ENCODE data around the gene RTL5. TPM values are rescaled to one million over a fixed set of nuclear protein-coding genes. Genes with fewer than 3 reads are reported as not detected.

Gene RTL5
- total RNA-seq, 1 donor from 2014 or later = 2.4 TPM

- DNase-seq = no peak
- no peak for ATAC-seq (ENCODE audit: poor library complexity)
- intact Hi-C loops (cut with DNase I) = no loop called here
Observed at GRCh38 chrX:72088761-72089160, 43.0 kb downstream of the RTL5 start.

DNA sequence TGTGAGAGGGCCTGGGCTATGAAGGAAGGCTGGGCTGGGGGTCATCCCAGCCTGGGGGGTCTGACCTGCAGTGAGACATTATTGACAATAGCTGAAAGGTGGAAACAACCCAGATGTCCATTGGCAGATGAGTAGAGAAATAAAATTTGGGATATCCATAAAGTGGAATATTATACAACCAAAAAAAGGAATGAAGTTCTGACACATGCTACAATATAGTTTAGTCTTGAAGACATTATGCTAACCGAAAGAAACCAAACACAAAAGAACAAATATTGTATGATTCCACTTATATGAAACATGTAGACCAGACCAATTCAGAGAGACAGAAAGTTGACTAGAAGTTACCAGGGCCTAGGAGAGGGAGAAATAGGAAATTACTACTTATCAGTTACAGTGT, 44.7 kb downstream of the RTL5 start:
- DNase-seq (no peak), ATAC-seq (ENCODE audit: poor library complexity) (no peak)
- intact Hi-C loops (cut with DNase I) = no loop called here

GRCh38 chrX:72084114-72084513, 47.6 kb downstream of the RTL5 start:
- intact Hi-C loops (cut with DNase I) = no loop called here

GRCh38 chrX:72083291-72083690, 48.4 kb downstream of the RTL5 start:
- ATAC-seq (ENCODE audit: poor library complexity) = no peak
- intact Hi-C loops (cut with DNase I) = no loop called here

More at GRCh38 chrX:72084114-72084513, 47.6 kb downstream of the RTL5 start:
- ATAC-seq (ENCODE audit: poor library complexity) (no peak), DNase-seq (no peak)

GRCh38 chrX:72081605-72082320, 50.0 kb downstream of the RTL5 start:
- intact Hi-C loops (cut with DNase I) = no loop called here
- ATAC-seq (ENCODE audit: poor library complexity) = no peak

More at GRCh38 chrX:72083291-72083690, 48.4 kb downstream of the RTL5 start:
- no peak for DNase-seq

GRCh38 chrX:72080800-72081199, 50.9 kb downstream of the RTL5 start:
- intact Hi-C loops (cut with DNase I) = no loop called here
- no peak for ATAC-seq (ENCODE audit: poor library complexity)
- no peak for DNase-seq

More at GRCh38 chrX:72081605-72082320, 50.0 kb downstream of the RTL5 start:
- no peak for DNase-seq

DNA sequence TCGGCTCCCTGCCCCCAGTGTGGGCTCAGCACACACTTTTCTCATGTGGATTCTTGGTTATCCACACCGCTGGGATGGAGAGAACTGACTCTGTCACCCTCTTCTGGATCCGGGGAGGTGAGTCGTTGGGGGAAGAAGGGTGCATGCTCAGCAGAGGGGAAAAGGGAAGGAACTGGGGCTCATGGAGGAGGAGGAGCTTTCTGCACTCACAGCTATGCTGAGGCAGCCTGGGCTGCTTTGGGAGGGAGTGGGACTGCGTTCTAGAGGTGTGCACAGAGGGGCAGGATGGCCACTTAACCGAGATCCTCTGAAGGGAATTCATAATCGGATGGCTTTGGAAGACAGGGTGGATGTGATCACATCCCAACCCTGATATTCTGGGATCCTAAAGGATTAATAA, 51.6 kb downstream of the RTL5 start:
- ATAC-seq (ENCODE audit: poor library complexity) = peak; percentile 49
- intact Hi-C loops (cut with DNase I) = no loop called here
- DNase-seq = no peak

DNA sequence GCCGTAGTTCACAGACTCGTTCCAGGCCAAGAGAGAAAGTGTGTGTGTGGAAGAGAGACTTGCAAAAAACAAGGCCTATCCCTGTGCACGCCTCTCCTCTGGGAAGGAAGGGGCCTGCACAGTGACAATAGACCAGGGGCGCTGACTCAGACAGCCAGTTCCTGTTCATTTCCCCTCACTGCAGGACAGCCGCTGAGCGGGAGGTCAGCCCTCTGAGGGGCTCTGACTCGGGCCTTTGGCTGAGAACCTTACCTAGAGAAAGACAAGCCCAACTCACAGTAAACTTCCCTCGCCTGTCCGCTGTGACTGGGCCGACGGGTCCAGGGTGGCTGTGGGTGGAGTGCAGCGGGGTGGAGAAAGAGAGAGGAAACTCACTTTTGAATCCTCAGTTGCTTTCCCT, 52.1 kb downstream of the RTL5 start:
- intact Hi-C loops (cut with DNase I) = no loop called here
- peak; percentile 71 for ATAC-seq (ENCODE audit: poor library complexity)
- DNase-seq = peak; percentile 47

DNA sequence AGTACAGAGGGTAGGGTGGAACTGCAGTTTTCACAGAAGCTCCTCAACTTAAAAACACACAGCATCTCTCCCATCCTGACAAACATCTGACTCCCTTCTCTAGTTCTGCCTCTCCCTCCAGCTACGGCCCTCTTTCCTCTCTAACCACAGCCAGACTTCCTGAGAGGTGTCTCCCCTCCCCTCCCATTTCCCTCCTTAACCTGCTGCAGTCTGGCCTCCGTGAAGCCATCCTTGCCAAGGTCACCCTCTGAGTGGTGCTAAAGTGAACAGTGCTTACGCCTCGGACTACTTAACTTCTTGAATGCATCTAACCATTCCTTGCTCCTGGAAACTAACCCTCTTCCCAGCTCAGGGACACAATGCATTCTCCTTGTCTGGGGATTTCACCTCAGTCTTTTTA, 53.3 kb downstream of the RTL5 start:
- no peak for DNase-seq
- no peak for ATAC-seq (ENCODE audit: poor library complexity)
- intact Hi-C loops (cut with DNase I) = no loop called here

Other genes starting within 250 kb of the RTL5 start
- 4.7 TPM for gene NHSL2, start 221.1 kb downstream of the RTL5 start, total RNA-seq
- gene PIN4, start 49.8 kb upstream of the RTL5 start, total RNA-seq = 10.7 TPM
- gene ERCC6L, start 107.1 kb upstream of the RTL5 start, total RNA-seq = 0.08 TPM
- 371 TPM for gene RPS4X, start 145.3 kb upstream of the RTL5 start, total RNA-seq
- not detected for gene CITED1, start 174.0 kb upstream of the RTL5 start, total RNA-seq

All from Right ventricle myocardium superior (tissue), 1 donor.